NCI-H82 treated with DMSO at 0.1 percent for 48 hours (cell line): ENCODE data around the gene ZFHX3.

Source experiments
- DNase-seq: peaks from one replicate; lab custom pipeline; 2025; ENCODE audit not compliant: unreplicated experiment; lab: John Stamatoyannopoulos, UW

Gene ZFHX3

GRCh38 chr16:72978212-72978611, 69.7 kb downstream of the ZFHX3 start:
- DNase-seq = no peak

DNA sequence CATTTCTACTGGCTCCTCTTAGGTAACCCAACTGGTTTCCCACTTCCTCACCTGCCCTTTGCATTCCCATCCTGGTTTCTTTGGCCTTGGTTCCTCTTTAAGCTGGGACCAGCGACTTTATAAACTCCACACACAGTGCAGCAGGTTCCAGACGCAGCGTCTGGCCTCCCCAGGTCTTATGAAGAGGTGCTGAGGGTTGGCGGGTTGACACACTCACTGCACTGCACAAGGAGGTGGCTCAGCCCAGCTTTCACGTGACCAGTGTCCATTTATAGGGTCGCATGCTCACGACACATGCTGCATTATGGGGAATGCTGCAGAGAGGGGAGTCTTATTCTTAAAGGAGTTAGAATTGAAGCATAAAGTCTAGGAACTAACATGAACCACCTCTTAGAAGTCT, 70.8 kb downstream of the ZFHX3 start:
- DNase-seq = no peak

DNA sequence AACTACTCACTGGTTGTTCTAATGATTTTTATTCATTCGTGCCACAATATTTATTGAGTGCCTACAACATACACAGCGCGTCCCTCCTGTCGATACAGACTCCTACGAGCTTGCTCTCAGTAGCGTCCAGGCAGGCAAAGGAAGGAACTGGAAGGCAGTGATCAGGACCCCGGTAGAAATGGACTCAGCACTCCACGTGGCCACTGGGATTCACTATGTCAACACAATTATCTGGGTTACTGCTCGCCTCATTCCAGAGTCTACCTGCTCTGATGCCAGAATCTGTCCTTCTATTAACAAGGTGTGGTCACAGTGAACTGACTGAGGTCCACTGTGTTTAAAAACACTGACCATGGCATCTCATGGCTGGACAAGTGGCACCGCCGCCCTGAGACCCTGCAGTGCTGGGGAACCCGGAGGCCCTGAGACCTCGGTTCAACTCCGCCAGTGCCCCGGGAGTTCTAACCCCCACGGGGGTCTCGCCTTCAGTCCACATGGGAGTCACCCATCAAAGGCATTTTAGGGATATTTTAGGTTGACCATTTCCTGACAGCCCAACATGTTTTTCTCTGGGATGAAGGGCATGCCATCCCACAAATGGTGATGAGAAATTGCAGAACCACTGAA, 71.4 kb downstream of the ZFHX3 start:
- no peak for DNase-seq

DNA sequence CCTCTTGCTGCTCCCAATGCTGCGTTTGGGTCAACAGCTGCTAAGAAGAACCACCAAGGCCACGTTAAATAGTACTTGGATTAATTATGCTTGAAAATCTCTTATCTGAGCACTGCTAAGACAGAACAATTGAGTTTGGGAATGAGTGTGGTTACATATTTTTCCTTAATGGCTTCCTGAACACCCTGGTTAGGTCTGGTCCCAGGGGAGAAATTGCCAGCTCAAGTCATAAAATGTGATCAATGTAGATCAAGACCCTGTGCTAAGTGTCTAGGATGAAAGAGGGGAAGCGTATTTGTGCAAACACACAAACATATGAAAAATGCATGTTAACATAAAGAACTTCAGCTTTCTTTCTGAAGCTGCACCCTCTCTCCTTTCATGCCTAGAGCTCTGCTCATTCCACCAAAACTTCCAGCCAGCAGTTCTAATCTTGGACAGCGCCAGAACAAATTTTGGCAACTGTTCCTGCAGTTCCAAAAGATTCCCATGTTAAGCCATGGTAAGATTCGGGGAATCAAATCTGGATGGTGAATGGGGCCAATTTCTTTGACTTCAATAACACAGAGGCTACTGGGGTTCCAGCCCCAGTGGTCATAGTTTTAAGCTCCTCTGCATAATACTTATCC, 72.0 kb downstream of the ZFHX3 start:
- DNase-seq = no peak

DNA sequence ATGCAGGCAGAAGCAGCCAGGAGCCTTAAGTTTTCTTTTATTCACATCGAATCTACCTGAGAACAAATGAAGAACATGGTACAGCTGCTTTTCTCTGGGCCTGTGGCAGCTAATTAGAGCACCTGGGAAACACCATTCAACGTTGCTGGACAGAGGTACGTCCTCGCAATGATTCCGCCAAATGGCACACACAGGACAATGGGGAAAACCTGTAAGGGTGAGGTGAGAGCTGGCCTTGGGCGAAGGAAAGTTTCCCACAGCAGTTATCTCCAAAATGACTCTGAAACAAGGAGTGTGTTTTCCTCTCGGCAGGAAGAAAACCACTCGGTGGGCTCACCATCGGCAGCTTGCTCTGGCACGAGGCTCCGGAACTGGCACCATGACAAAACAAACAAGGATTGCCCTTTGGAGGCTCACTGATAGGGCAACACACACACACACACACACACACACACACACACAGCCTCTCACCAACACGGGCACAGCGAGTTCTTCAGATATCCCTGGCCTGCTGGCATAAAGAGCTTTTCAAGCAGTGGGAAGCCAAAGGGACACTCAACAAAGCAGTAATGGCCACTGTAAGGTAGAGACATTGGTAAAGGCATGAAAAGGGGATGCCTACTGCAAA, 73.7 kb downstream of the ZFHX3 start:
- DNase-seq = no peak

GRCh38 chr16:72972878-72973571, 74.9 kb downstream of the ZFHX3 start:
- no peak for DNase-seq

GRCh38 chr16:72971370-72971769, 76.6 kb downstream of the ZFHX3 start:
- DNase-seq = no peak

DNA sequence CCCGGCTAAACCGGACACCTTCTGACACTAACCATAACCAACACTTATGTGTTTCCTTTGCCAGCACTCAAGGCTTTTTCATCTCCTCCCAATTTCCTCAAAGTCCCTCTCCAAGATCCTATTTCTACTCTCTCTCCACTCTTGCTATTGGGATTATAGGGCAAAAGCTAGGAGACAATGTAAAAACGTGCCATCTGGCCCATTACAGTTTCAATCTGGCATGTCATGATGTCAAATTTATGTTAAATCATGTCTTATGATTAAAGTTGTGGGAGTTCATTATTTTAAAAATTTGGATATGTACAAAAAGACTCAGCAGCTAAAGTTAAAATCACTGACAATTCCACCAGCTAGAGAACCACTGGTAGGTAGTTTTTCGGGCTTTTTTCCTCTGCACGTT, 77.3 kb downstream of the ZFHX3 start:
- DNase-seq = no peak

DNA sequence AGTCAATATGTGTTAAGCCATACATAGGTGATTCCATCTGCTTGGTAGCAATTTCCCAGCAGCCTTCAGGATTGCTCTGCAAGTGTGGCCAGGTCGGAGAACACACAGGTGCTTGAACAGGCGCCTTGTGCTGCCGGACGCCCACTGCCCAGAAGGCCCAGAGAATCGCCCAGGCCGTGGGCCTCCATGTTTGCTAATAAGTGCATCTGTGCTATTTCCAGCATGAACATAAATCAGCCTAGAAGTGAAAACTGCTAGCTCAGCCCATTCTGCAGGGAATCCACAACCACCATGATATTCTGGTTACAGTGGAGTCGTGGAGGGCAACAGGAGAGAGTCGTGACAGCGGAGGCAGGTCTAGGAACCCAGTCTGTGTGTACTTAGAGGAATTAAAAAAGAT, 78.1 kb downstream of the ZFHX3 start:
- no peak for DNase-seq

- DNase-seq = no peak
Measured at GRCh38 chr16:72969146-72969545, 78.8 kb downstream of the ZFHX3 start.

GRCh38 chr16:72967941-72968340, 80.0 kb downstream of the ZFHX3 start:
- DNase-seq = no peak

- no peak for DNase-seq
Measured at GRCh38 chr16:72963533-72964315, 84.2 kb downstream of the ZFHX3 start.

- no peak for DNase-seq
Measured at GRCh38 chr16:72962347-72962746, 85.6 kb downstream of the ZFHX3 start.

GRCh38 chr16:72961863-72962262, 86.1 kb downstream of the ZFHX3 start:
- DNase-seq = no peak

GRCh38 chr16:72961115-72961832, 86.7 kb downstream of the ZFHX3 start:
- DNase-seq = peak; percentile 93

- DNase-seq = no peak
Measured at GRCh38 chr16:72960101-72960500, 87.8 kb downstream of the ZFHX3 start.

DNA sequence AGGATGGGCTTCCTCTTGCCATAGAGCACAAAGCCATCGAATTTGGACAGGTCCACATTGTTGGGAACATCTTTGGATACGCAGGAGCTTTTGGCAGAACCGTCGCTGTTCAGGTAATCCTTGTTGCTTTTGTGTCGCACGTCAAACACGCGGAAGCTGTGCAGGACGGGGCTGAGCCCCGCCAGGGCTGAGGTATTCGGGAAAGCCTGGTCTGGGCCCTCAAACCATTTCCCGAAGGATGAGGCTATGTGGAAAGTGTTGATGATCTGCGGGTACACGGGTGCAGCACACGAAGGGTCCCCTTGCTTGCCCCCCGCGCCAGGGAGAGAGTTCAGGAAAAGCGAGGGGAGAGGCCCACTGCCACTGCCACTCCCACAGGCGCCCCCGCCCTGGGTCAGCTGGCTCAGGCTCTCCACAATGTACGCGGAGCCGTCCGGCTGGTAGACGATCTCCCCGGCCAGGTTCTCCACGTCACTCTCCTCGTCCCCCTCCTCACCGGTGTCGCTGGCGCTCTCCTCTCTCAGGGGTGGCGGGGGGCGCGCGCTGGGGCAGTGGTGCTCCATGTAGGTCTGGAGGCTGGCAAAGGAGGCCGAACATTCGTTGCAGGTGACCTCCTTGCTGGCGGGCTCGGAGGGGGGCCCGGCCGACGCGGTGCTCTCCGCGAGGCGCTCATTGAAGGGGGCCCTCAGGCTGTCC, 88.5 kb downstream of the ZFHX3 start:
- no peak for DNase-seq

DNA sequence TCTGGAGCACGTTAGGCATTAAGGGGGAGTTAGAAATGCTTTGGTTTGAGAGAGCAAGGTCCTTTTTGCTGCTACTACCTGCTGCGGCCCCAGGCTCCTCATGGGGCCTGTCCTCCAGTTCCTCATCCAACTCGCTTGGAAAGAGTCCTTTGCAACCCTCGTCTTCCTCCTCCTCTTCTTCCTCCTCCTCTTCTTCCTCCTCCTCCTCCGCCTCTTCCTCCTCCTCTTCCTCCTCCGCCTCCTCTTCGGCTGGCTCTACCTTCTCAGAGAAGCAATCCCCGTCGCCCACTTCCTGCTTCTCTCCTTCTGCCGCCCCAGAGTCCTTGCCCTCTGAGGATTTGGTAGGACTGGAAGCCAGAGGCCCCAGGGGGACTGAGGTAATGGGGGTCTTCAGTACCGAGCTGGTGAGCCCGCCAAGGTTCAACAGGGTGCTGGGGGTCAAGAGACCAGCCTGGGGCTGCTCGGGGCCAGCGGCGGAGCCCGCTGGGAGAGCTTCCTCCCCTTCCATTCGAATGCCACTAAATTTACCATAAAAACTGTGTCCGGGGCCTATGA, 89.3 kb downstream of the ZFHX3 start:
- no peak for DNase-seq
